ENCODE data around the gene MFRP. TPM values are rescaled to one million over a fixed set of nuclear protein-coding genes. Genes with fewer than 3 reads are reported as not detected.

MFRP gene
- total RNA-seq, 1 donor from 2014 or later: 2.9 TPM

DNA sequence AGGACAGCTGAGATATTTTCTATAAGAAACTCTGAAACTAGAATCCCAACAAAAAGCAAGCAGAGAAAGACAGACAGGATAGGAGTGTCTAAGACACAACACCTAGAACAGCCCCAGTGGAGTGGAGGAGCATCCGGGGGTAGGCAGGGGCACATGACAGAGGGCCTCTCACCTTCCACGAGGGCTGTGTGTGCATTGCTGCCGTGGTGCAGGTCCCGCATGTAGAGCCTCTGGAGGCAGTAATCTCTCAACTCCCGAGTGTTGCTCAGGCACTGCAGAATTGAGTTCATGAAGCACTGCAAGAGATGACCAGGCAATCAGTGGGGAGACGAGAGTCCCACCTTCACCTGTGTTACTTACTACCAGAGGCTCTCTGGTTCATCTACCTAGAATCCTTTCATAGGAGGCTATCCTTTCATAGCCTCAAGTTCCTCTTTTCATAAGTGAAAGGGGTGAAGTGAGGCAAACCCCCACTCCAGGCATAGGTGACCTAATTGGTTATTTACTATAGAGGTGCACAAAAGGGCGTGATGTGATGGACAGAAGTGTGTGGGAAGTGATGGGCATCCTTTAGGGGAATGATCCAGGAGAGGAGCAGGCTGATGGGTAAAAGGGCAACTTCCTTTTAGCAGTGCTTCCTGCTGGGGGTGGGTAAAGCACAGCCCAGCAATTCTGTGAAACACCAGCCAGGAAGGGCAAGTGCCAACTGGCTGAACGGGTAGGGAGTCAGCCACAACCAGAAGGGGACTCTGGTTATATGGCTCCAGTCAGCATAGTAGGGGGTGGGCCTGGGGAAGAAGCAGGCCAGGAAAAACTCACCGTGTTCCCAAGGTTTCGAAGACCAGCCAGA, 13.1 kb upstream of the MFRP start:
- no peak for DNase-seq (ENCODE audit: low spot score)

DNA sequence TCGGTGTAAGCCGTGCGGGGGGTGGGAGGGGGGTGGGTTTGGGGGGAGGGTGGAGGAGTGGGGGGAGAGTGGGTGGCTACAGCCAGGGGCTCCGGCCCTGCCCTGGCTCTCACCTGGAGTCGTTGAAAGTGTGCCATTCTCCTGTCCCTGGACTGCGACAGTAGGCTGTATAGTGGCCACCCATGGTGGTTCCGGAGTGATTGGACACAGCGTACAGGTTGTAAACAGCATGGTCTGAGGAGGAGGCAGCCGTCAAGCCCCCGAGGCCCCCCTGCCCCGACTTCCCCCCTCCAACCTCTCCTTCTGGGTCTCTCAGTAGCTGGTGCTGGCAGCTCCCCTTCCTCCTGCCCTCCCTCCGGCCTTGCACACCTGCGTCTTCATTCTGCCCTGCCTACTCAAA, 10.6 kb upstream of the MFRP start:
- DNase-seq (ENCODE audit: low spot score): no peak

DNA sequence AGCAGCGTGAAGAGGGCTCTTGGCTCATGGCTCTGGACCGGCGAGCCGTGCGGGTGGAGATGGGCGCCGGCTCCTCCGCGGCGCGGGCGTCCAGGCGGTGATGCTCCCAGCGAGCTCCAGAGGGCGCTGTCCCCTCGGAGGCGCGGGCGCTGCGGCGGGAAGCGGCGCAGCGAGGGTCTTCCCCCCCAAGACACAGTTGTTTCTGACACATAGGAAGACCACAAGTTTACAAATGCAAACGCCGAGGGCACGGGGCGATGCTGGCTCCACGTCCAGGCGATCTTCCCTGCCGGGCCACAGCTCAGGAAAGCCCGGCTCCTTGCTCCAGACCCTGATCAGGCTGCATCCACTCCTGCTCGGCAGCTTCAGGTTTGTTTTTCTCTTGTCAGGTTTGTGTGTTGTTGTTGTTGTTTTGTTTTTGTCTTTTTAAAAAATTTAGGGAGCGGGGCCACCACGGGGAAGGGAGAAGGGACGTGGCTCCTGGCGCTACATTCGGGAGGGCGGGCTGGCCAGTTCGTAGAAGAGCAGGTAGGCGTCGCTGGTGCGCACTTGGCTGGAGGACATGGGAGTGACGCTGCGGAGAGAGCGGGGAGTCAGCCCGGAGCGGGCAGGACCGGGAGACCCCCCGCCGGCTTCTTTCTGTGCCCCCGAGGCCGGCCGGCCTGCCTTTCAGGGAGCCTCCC, 10.0 kb upstream of the MFRP start:
- DNase-seq (ENCODE audit: low spot score): peak; percentile 80

DNA sequence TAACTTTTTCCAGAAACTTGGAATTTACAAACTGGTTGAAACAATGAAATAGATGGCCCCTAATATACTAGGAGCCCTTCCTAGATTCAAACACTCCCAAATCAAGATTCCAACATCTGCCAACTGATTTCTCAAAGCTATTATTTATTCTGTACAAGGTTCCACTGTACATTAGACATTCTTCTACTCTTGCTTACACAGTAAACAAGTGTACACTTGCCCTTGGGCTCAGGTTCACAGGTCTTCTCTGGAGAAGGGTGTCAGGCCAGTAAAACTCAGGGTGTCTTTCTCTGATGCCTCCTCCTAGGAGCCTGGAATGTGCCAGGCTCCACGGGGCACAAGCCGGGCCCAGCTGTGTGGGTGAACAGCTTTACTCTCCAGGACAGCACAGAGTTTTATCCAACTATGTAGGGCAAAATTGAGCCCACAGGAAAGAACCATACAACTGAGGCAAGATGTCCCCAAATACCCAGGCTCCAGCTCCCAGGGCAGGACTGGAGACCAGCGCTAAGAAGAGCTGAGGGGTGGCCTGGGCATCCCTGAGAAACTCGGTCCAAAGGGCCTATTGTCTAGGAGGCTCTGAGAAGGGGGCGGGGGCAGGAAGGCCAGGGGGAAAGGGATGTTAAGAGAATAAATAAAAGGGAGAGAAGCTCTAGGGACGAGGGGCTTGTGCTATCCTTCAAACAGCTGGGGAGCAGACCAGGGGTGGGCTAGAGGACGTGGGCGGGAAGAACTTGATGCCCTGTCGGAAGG, 8.8 kb upstream of the MFRP start:
- DNase-seq (ENCODE audit: low spot score): no peak

DNA sequence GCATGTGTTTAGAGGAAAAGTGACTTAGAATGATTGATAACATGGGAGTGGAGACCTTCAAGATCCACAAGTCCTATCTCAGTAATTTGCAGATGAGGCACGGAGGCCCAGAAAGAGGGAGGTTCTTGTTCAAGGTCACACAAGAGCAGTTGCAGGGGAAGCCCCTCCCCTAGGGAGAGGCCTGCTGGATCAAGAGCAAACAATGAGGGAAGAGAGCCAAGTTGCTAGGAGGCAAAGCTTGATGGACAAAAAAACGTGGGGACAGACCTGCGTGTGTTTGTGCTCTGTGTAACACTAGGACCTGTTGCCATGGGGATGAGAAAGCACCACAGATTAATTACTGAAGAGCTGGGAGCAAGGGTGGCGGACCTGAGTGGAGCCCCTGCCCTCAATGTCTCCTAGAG, 6.4 kb upstream of the MFRP start:
- DNase-seq (ENCODE audit: low spot score): peak; percentile 61

DNA sequence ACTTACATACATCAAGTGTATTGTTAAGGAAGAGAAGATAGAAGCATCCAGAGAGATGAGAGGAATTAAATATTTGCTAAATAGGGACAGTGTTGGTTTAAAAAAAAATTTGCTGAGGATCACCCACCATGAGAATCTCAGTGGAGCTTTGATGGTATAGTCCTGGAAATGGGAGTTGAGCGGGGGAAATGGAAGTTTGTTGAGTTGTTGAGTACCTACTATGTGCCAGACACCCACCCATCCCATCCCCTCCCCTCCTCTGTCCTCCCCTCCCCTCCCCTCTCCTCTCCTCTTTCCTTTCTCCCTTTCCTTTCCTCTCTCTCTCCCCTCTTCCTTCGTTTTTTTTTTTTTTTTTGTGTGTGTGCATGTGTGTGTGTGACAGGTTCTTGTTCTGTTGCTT, 4.7 kb upstream of the MFRP start:
- no peak for DNase-seq (ENCODE audit: low spot score)

DNA sequence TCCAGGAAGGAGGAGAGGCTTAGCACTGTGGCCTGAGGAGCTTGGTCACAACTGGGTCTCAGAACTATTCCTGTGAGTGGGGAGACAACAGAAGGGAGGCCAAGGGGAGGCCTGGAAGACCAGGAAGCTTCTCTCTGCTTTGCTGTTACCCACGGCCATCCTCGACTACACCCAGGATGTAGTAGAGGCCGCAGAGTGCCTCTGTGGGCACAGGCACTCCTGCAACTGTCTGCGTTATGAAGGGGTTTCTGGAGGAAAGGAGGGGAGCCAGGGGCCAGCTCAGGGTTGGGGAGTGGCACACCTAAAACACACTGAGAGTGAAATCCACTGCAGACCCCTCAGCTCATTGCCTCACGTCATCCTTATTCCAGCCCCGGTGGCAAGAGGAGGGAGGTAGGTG, 3.8 kb upstream of the MFRP start:
- DNase-seq (ENCODE audit: low spot score): no peak

DNA sequence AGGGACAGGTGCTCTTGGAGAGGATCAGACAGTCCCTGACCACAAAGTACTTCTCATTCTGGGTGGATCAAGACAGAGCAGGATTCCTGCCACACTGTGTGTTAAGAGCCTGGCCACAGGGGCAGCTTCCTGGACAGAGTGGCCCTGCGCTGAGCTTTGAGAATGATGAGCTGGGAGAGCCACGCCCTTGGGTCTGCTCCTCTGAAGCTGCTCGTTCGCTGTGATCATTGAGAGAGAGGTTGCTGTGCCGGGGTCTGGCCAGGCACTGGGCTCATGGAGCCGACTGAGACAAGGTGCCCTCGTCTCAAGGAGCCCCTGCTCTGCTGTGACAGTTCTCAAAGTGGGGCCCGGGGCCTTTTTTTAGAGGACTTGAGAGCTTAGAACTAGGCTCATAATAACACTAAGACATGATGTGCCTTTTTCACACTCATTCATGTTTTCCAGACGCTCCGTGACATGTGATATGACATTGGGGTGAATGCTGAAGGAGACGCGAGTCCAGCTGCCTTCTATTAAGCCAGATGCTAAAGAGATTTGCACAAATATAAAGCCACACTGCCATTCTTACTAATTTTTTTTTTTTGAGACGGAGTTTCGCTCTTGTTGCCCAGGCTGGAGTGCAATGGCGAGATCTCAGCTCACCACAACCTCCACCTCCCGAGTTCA, 1.6 kb upstream of the MFRP start:
- DNase-seq (ENCODE audit: low spot score): no peak

DNA sequence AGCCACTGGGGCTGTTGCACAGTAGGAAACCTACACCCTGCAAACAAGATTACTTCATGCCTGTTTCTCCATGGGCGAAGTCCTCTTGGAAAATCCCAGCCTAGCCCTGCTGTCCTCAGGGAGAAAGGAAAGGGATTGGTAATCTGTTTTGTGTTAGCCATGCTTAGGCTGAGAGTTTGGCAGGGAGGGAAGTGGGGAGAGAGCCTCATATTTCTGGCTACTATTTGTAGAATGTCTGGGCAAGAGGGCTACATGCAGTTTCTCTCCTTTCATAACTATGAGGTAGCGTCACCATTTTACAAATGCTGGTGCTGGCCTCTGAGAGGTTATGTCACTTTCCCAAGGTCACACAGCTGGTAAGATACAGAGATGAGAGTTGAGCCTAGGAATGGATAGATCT, 737 bp upstream of the MFRP start:
- DNase-seq (ENCODE audit: low spot score): no peak

DNA sequence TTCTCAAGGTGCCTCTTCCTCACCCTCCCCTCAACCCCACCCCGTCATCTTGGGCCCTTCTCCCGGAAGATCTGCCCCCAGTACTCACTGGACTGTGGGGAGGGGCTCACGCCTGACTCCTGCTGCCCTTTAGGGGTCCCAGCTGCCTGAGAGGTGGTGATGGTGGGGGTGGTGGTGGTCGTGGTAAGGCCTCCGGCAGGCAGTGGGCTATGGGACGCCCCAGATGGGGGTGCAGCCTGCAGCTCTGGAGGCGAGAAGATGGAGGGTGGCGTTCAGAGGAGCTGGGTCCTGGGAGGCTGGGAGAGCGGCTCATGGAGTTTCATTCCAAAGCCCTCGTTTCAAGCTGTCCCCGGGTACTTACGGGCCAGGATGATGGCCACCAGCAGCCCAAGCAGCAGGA, 820 bp downstream of the MFRP start:
- DNase-seq (ENCODE audit: low spot score): no peak

DNA sequence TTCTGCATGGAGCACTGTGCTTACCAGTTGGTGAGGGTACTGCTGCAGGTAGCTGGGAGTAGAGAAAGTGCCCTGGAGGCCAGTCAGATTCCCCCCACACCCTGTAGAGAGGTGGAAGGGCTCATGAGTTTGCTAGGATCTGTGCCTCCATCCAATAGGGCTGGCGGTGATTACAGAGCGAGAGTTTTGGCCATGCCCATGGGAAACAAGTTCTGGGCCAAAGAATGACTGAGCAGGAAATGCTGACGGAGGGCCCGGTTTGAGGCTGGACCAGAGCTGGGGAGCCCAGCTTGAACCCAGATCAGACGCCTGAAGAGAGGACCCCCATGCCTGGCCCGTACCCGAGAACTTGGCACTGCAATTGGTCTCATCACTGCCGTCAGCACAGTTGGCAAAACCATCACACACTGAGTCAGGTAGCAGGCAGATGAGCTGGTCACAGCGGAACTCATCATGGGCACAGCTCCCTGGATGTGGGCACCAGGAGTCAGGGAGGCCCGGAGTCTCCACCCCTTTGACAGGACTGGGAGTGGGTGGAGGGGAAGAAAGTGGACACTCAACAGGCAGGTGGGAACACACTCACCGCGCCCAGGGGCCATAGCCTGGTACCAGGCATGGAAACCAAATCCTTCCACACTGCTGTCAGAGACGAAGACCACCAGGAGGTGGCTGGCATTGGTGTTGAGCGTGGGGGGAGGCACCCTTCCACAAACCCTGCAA, 2.1 kb downstream of the MFRP start:
- no peak for DNase-seq (ENCODE audit: low spot score)

DNA sequence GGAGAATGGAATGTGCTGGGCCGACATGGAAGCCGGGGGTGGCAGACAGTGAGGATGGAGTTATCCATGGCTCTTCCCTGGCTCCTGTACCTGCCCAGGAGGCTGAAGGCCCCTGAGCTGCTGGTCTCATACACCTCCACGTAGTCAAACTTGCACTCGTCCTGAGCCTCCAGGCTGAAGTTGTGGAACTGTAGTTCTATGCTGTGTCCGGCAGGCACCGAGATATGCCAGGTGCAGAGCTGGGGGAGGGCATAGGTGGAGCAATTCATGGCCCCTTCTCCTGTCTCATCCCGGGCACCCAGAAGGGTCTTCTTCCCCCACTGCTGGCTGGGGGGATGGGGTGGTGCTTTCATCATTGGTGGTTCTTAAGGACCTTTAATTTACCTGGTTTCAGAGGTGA, 2.8 kb downstream of the MFRP start:
- no peak for DNase-seq (ENCODE audit: low spot score)

DNA sequence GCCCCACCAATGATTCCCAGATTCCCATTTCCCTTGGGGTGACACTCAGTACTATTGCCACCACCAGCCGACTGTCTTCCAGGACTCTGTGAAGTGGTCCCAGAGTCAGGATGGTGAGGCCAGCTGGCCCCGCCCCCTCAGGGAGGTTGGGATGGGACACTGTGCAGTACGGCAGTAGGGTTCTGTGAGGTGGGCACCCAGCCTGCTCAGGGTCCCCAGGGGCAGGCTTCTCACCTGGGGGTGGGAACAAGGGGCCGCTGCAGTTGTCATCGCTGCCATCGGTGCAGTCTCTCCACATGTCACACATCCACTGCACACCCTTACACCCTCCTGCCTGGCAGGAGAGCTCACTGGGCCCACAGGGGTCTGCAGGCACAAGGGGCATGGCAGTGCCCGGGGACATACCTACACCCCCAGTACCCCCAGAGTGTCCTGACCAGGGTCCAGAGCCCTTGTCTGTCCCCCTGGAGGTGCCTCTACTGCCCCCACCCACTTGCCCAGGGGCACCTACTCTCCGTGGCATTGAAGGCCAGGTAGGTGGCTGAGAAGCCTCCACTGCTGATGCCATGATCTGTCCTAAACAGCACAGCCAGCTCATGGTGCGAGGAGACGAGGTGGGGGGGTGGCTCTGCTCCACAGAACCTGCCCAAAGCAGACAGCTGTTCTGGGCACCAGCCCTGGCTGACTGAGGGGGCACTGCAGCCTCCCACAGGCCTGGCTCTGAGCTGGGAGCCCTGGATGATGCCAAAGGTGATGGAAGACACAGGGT, 4.0 kb downstream of the MFRP start:
- DNase-seq (ENCODE audit: low spot score): no peak

DNA sequence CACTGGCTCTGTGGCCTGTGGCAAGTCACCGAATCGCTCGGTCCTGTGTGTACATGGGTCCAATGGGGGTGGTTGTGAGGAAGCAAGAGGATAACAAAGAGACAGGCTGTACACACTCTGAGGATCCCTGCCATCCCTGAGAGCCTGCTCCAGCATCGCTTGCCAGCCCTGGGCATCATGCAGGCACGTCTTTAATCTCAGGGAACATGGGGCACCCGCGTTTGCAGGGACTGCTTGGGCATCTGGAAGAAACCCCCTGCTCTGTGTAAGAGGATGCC, 4.5 kb downstream of the MFRP start:
- no peak for DNase-seq (ENCODE audit: low spot score)

DNA sequence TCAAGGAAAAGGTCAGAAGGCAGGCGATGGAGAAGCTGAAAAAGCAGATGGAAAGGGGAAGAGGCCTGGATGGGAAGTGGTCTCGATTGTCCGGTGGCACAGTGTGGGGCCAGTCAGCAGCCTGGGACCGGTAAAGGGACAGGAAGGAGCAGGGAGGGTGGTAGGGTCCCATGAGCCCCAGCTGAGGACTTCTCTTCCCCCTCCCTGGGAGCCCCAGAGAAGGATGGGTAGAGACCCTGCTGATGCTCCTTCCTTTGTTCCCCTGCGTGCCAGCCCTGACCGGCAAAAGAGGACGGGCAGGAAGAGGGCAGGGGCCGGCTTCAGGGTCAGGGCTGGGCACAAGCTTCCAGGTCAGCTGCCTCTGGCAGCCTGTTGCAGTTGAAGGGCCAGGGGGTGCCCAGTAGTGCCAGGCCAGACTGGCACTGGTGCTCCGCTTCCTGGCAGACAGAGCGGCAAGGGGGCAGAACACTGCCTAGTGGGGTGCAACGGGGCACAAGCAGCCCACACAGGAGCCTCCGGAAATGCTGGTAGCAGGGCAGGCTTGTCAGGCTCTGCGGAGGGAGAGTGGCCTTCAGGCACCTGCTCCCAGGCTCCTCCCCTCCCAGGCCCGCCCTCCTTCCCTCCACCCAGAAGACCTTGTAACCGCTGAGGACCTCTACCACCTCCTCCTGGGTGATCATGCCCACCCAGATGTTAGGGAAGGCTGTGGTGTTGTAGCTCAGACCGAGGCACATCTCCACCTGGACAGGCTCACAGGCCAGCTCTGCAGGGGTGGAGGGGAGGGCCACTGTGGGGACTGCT, 5.1 kb downstream of the MFRP start:
- DNase-seq (ENCODE audit: low spot score): no peak

DNA sequence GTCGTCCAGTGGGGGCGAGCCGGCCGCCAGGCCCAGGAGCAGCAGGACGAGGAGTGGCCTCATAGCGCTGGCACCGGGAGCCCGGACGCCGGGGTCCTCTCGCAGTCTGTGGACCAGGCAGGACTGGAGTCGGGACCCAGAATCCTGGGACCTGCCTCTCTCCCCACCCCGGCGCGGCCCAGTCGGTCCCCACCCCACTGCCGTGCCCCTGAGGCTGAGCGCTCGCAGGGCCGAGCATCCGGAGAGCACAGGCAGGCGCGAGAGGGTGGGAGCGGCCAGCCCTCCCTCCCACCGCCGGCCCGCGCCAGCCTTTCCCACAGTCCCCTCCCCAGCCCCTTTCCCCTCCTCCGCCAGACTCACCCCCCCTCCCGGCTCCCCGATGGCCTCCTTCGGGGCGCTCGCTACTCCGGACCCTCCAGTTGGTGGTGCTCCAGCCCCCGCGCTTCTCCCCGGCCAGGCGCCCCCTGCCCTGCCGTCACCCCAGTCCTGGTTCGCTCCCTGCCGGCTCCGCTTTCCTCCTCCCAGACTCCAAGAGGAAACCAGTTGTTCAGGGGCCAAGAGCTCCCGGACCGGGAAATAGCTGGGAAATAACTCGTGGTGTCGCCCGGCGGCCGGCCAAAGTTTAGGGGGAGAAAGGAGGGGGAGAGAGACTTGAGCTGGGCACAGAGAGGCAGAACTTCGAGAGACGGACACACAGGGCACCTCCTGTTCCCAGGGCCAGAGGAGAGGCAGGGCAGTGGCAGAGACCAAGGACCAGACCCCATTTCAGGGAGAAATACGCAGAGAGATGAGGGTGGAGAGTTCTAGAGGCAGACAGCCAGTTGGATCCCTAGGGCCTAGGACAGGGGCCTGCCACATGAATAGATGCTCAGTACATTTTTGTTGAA, 5.9 kb downstream of the MFRP start, which contains the start of gene C1QTNF5:
C1QTNF5 (minus strand) TSS at position 549 of the 887 bp plus-strand sequence; CDS start at position 63, 486 bp downstream.
- peak; percentile 89 for DNase-seq (ENCODE audit: low spot score)

DNA sequence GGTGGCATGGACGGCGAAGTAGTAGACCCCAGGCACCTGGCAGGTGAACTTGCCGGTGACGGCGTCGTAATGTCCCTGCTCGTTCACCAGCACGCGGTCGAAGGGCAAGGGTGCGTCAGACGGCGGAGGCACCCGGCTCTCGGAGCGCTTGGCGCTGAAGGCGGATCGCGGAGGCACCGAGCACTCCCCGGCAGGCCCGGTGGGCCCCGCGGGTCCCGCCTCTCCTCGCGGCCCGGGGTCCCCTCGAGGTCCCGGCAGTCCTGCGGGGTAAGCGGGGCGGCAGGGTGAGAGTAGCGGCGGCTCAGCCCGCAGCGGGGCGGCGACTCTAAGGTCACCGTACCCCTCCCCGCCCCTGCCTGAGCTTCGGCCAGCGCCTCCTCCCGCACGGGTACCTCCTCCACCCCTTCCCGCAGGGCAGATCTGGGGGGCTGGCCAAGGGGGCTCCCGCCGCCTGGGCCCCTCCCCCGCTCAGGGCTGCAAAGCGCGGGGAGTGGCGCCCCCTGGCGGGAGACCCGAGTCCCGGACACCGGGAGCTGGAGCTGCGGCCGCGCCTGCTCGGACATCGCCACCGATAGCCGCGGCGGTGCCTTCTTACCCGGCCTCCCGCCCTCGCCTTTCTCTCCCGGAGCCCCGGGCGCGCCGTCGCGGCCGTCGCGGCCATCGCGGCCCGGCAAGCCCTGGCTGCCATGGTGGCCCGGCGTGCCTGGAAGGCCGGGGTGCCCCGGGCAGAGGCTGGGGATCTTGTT, 6.7 kb downstream of the MFRP start:
- DNase-seq (ENCODE audit: low spot score): peak; percentile 69

DNA sequence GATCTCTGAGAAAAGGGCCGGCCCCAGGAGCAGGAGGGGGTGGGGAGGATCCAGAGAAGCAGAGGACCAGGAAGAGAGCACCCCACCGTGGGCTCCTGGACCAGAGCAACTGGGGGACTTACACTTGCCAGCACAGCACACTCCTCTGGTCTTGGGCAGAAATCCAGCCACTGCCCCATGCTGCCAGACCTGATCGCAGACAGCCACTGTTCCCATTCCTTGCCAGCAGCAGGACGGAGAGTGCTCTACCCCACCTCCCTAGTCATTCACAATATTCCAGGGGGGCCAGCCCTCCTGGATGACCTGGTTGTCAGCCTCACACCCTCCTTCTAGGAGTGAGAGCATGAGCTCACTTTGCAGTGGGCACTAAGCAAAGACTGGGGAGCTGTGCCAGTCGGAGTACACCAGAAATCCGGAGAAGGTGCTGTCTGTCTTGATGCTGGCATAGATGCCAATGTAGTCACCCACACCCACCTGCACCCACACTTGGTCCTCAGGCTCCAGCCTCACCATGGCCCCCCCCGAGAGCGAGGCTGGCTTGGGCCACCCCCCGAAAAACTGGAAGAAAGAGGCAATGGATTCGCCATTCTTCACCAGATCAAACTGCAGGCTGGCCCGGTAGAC, 7.4 kb downstream of the MFRP start:
- DNase-seq (ENCODE audit: low spot score): no peak
